GM19324 (cell line): Measurements from ENCODE around the gene FBXO34.
"Not testable (repeated sequence)": the region's sequence is repeated elsewhere in the genome, so short reads cannot be mapped to it uniquely, and the experiment has no call there.

Experiments
- ATAC-seq: cut with Tn5 transposase; IDR thresholded peaks from one replicate; pipeline ENCODE4 v1.9.1; 2021; ENCODE audit warnings: mild to moderate bottlenecking, moderate library complexity; ENCODE audit not compliant: unreplicated experiment, low FRiP score

Gene FBXO34

GRCh38 chr14:55340482-55340881 lies 69.3 kb downstream of the FBXO34 start:
- no peak for ATAC-seq

GRCh38 chr14:55341781-55342180 lies 70.6 kb downstream of the FBXO34 start:
- ATAC-seq, result no peak

- ATAC-seq, result not testable (repeated sequence)
These were observed 73.5 kb downstream of the FBXO34 start for GRCh38 chr14:55344582-55345163.

GRCh38 chr14:55347040-55347439 lies 75.8 kb downstream of the FBXO34 start:
- ATAC-seq, result no peak

GRCh38 chr14:55347748-55348147 lies 76.5 kb downstream of the FBXO34 start:
- ATAC-seq, result no peak

GRCh38 chr14:55348766-55349453 lies 77.7 kb downstream of the FBXO34 start:
- ATAC-seq, result no peak

GRCh38 chr14:55349565-55349964 lies 78.3 kb downstream of the FBXO34 start:
- no peak for ATAC-seq

GRCh38 chr14:55350461-55350860 lies 79.2 kb downstream of the FBXO34 start:
- no peak for ATAC-seq

GRCh38 chr14:55351111-55351510 lies 79.9 kb downstream of the FBXO34 start:
- no peak for ATAC-seq

GRCh38 chr14:55352201-55352600 lies 81.0 kb downstream of the FBXO34 start:
- ATAC-seq, result no peak

GRCh38 chr14:55353686-55354467 lies 82.7 kb downstream of the FBXO34 start:
- no peak for ATAC-seq

GRCh38 chr14:55354500-55354899 lies 83.3 kb downstream of the FBXO34 start:
- ATAC-seq, result peak; percentile 56

- ATAC-seq, result no peak
These were observed 84.7 kb downstream of the FBXO34 start for GRCh38 chr14:55355922-55356321.

- no peak for ATAC-seq
These were observed 85.7 kb downstream of the FBXO34 start for GRCh38 chr14:55356913-55357312.

GRCh38 chr14:55359307-55359706 lies 88.1 kb downstream of the FBXO34 start:
- no peak for ATAC-seq

GRCh38 chr14:55361190-55361589 lies 90.0 kb downstream of the FBXO34 start:
- ATAC-seq, result no peak

GRCh38 chr14:55366271-55366670 lies 95.0 kb downstream of the FBXO34 start:
- ATAC-seq, result no peak

GRCh38 chr14:55370883-55371455 lies 99.7 kb downstream of the FBXO34 start:
- ATAC-seq, result no peak

- ATAC-seq, result no peak
These were observed 101.2 kb downstream of the FBXO34 start for GRCh38 chr14:55372423-55372822.

GRCh38 chr14:55372825-55373224 lies 101.6 kb downstream of the FBXO34 start:
- ATAC-seq, result no peak
